Measurements from ENCODE around the gene ETF1.

Gene ETF1

GRCh38 chr5:138563340-138564118, 20.5 kb upstream of the ETF1 start:
- no peak for DNase-seq (ENCODE audit: low read depth in 2 of 2, low spot score in 1 of 2)

GRCh38 chr5:138560971-138561370, 17.9 kb upstream of the ETF1 start:
- no peak for DNase-seq (ENCODE audit: low read depth in 2 of 2, low spot score in 1 of 2)

- no peak for DNase-seq (ENCODE audit: low read depth in 2 of 2, low spot score in 1 of 2)
These were observed 16.9 kb upstream of the ETF1 start for GRCh38 chr5:138559937-138560336.

- DNase-seq (ENCODE audit: low read depth in 2 of 2, low spot score in 1 of 2) = no peak
These were observed 14.6 kb upstream of the ETF1 start for GRCh38 chr5:138557677-138558076.

GRCh38 chr5:138554143-138554542, 11.1 kb upstream of the ETF1 start:
- DNase-seq (ENCODE audit: low read depth in 2 of 2, low spot score in 1 of 2) = no peak

GRCh38 chr5:138553437-138554095, 10.5 kb upstream of the ETF1 start:
- DNase-seq (ENCODE audit: low read depth in 2 of 2, low spot score in 1 of 2) = no peak

GRCh38 chr5:138552657-138553056, 9.6 kb upstream of the ETF1 start:
- DNase-seq (ENCODE audit: low read depth in 2 of 2, low spot score in 1 of 2) = no peak

- no peak for DNase-seq (ENCODE audit: low read depth in 2 of 2, low spot score in 1 of 2)
These were observed 6.4 kb upstream of the ETF1 start for GRCh38 chr5:138549414-138549813.

- DNase-seq (ENCODE audit: low read depth in 2 of 2, low spot score in 1 of 2) = no peak
These were observed 3.0 kb upstream of the ETF1 start for GRCh38 chr5:138545919-138546562.

GRCh38 chr5:138544181-138545134, 1.4 kb upstream of the ETF1 start:
- no peak for DNase-seq (ENCODE audit: low read depth in 2 of 2, low spot score in 1 of 2)

GRCh38 chr5:138543730-138544104, 681 bp upstream of the ETF1 start:
- DNase-seq (ENCODE audit: low read depth in 2 of 2, low spot score in 1 of 2) = no peak

- no peak for DNase-seq (ENCODE audit: low read depth in 2 of 2, low spot score in 1 of 2)
These were observed 668 bp downstream of the ETF1 start for GRCh38 chr5:138542180-138542955.

- no peak for DNase-seq (ENCODE audit: low read depth in 2 of 2, low spot score in 1 of 2)
These were observed 1.4 kb downstream of the ETF1 start for GRCh38 chr5:138541511-138542179.

- no peak for DNase-seq (ENCODE audit: low read depth in 2 of 2, low spot score in 1 of 2)
These were observed 3.2 kb downstream of the ETF1 start for GRCh38 chr5:138539791-138540190.

GRCh38 chr5:138538943-138539627, 4.0 kb downstream of the ETF1 start:
- no peak for DNase-seq (ENCODE audit: low read depth in 2 of 2, low spot score in 1 of 2)

- no peak for DNase-seq (ENCODE audit: low read depth in 2 of 2, low spot score in 1 of 2)
These were observed 6.2 kb downstream of the ETF1 start for GRCh38 chr5:138536665-138537315.

- DNase-seq (ENCODE audit: low read depth in 2 of 2, low spot score in 1 of 2) = no peak
These were observed 6.8 kb downstream of the ETF1 start for GRCh38 chr5:138536215-138536614.

- DNase-seq (ENCODE audit: low read depth in 2 of 2, low spot score in 1 of 2) = no peak
These were observed 8.8 kb downstream of the ETF1 start for GRCh38 chr5:138533973-138534941.

All from stimulated activated CD8-positive, alpha-beta memory T cell treated with anti-CD3 and anti-CD28 coated beads, Interleukin-4, amount 100 ng/mL, for 1 hour (primary cell).